Epithelial cell of esophagus (primary cell): ENCODE measurements around the gene FIBCD1.

Source experiments
- DNase-seq: peaks from one replicate; pipeline ENCODE4 v3.0.0; 2010; ENCODE audit warnings: low read depth
- H3K4me3 ChIP-seq: 2 replicates; pipeline ENCODE4 v1.5.1; 2011; ENCODE audit warnings: mild to moderate bottlenecking, low read length, control low read depth
- CTCF ChIP-seq: IDR thresholded peaks from 2 replicates; pipeline ENCODE4 v1.5.1; 2011; ENCODE audit warnings: low read depth, mild to moderate bottlenecking, low read length, control low read depth, inconsistent platforms; ENCODE audit not compliant: insufficient read depth; ENCODE audit errors: missing control alignments

FIBCD1 gene

GRCh38 chr9:130857864-130858738 lies 80.9 kb downstream of the FIBCD1 start:
- no peak overlapping the region for H3K4me3 ChIP-seq
- DNase-seq: peak; percentile 46
- no peak for TF ChIP-seq CTCF

- no peak for TF ChIP-seq CTCF
- DNase-seq: no peak
- H3K4me3 ChIP-seq: no peak overlapping the region
Observed at GRCh38 chr9:130856474-130856873, 82.6 kb downstream of the FIBCD1 start.

GRCh38 chr9:130854835-130855234 lies 84.2 kb downstream of the FIBCD1 start:
- no peak overlapping the region for H3K4me3 ChIP-seq
- no peak for TF ChIP-seq CTCF
- DNase-seq: no peak

- no peak overlapping the region for H3K4me3 ChIP-seq
- DNase-seq: no peak
- no peak for TF ChIP-seq CTCF
Observed at GRCh38 chr9:130854092-130854491, 85.0 kb downstream of the FIBCD1 start.

GRCh38 chr9:130852801-130853200 lies 86.2 kb downstream of the FIBCD1 start:
- TF ChIP-seq CTCF: no peak
- no peak for DNase-seq
- no peak overlapping the region for H3K4me3 ChIP-seq
